SK-N-SH (cell line): Measurements from ENCODE around the gene ZGPAT. TPM values are rescaled to one million over a fixed set of nuclear protein-coding genes. Genes with fewer than 3 reads are reported as not detected.

ENCODE experiments used
- CTCF ChIA-PET: fragments of 300-600, 350-600 bp; formaldehyde crosslinking; extraction: SDS; loops from one replicate; lab custom pipeline; 2021; lab: Yijun Ruan, JAX
- POLR2A ChIA-PET: fragments of 350-600 bp; sonication (Branson Sonifier 250); formaldehyde crosslinking; extraction: SDS; loops from one replicate; lab custom pipeline; 2020; ENCODE audit warnings: antibody characterized with exemption, inconsistent platforms; lab: Yijun Ruan, JAX
- DNase-seq: peaks from one replicate; pipeline ENCODE4 v3.0.0; 2012
- H2AFZ ChIP-seq: fragments of 200-600 bp; sonication (generic); 2 replicates; pipeline ENCODE4 v1.8.1; 2016; ENCODE audit warnings: antibody characterized with exemption, mild to moderate bottlenecking, low read depth
- H3F3A ChIP-seq: fragments of 200-600 bp; sonication (generic); replicated peaks from 2 replicates; pipeline ENCODE3; 2016; ENCODE audit warnings: antibody characterized with exemption, mild to moderate bottlenecking; ENCODE audit not compliant: insufficient read depth
- H3K27ac ChIP-seq, 2 experiments: fragments of 200-500 bp in 1 of 2; fragments of 200-600 bp in 1 of 2; sonication (Bioruptor generic) in 1 of 2; sonication (generic), shearing (Covaris generic) in 1 of 2; 2 replicates each; pipeline versions ENCODE4 v1.5.1 to v1.6.1; 2014 to 2016; ENCODE audit warnings: low read depth in 2 of 2, inconsistent platforms in 1 of 2, low read length in 1 of 2, mild to moderate bottlenecking in 1 of 2, mixed read lengths in 1 of 2
- H3K27me3 ChIP-seq: fragments of 200-600 bp; sonication (generic), shearing (Covaris generic); 2 replicates; pipeline ENCODE4 v1.6.1; 2016; ENCODE audit warnings: mixed run types; ENCODE audit not compliant: insufficient read depth
- H3K36me3 ChIP-seq, 2 experiments: fragments of 200-500 bp in 1 of 2; fragments of 200-600 bp in 1 of 2; sonication (Bioruptor generic) in 1 of 2; sonication (generic) in 1 of 2; replicated peaks in 1 of 2; 2 replicates each; pipeline versions ENCODE3 to v1.5.1; 2014 to 2016; ENCODE audit warnings: low read length in 1 of 2, mild to moderate bottlenecking in 1 of 2; ENCODE audit not compliant: insufficient read depth in 2 of 2, control insufficient read depth in 1 of 2
- H3K4me1 ChIP-seq, 2 experiments: fragments of 200-500 bp in 1 of 2; fragments of 200-600 bp in 1 of 2; sonication (Bioruptor generic) in 1 of 2; sonication (generic), shearing (Covaris generic) in 1 of 2; 2 replicates each; pipeline versions ENCODE4 v1.5.1 to v1.6.1; 2014 to 2016; ENCODE audit warnings: low read depth in 1 of 2, low read length in 1 of 2, mixed run types in 1 of 2; ENCODE audit not compliant: insufficient read depth in 2 of 2, control insufficient read depth in 1 of 2
- H3K4me2 ChIP-seq: fragments of 200-600 bp; sonication (generic), shearing (Covaris generic); 2 replicates; pipeline ENCODE4 v1.6.1; 2017; ENCODE audit warnings: mixed run types
- H3K4me3 ChIP-seq, 2 experiments: fragments of 200-500 bp in 1 of 2; fragments of 200-600 bp in 1 of 2; sonication (Bioruptor generic) in 1 of 2; sonication (generic), shearing (Covaris generic) in 1 of 2; 2 replicates each; pipeline versions ENCODE4 v1.5.1 to v1.8.1; 2014 to 2016; ENCODE audit warnings: low read depth in 2 of 2, inconsistent platforms in 1 of 2, low read length in 1 of 2, mild to moderate bottlenecking in 1 of 2, mixed read lengths in 1 of 2, moderate library complexity in 1 of 2
- H3K79me2 ChIP-seq: fragments of 200-600 bp; sonication (generic); 2 replicates; pipeline ENCODE4 v1.8.1; 2017; ENCODE audit warnings: mild to moderate bottlenecking; ENCODE audit not compliant: insufficient read depth
- H3K9ac ChIP-seq: fragments of 200-600 bp; sonication (generic); 2 replicates; pipeline ENCODE4 v1.6.1; 2017; ENCODE audit warnings: mixed run types
- H3K9me2 ChIP-seq: fragments of 200-600 bp; sonication (generic); 2 replicates; pipeline ENCODE4 v1.6.1; 2017; ENCODE audit warnings: mixed run types
- H3K9me3 ChIP-seq: fragments of 200-600 bp; sonication (generic); 2 replicates; pipeline ENCODE4 v1.6.1; 2017; ENCODE audit warnings: mixed run types, mild to moderate bottlenecking, moderate library complexity
- H4K20me1 ChIP-seq: fragments of 200-600 bp; sonication (generic); 2 replicates; pipeline ENCODE4 v1.6.1; 2017; ENCODE audit warnings: mild to moderate bottlenecking, mixed run types; ENCODE audit not compliant: insufficient read depth
- CHD2 ChIP-seq: fragments of 150-350 bp; IDR thresholded peaks from 2 replicates; pipeline ENCODE4 v1.6.1; 2018; ENCODE audit warnings: low read length; ENCODE audit not compliant: partially characterized antibody
- ELF1 ChIP-seq: IDR thresholded peaks from 2 replicates; pipeline ENCODE4 v1.4.0; 2012
- EZH2phosphoT487 ChIP-seq: fragments of 200-600 bp; sonication (generic); IDR thresholded peaks from 2 replicates; pipeline ENCODE4 v1.6.1; 2017; ENCODE audit warnings: low read depth, mixed run types, mild to moderate bottlenecking, antibody characterized with exemption, moderate library complexity, borderline replicate concordance
- FOSL2 ChIP-seq: IDR thresholded peaks from 2 replicates; pipeline ENCODE4 v1.4.0; 2012; ENCODE audit warnings: low read depth, mild to moderate bottlenecking, moderate library complexity, borderline replicate concordance
- FOXJ3 ChIP-seq: sonication (generic); formaldehyde crosslinking; IDR thresholded peaks from 2 replicates; pipeline ENCODE4 v1.5.1; 2020; ENCODE audit warnings: mild to moderate bottlenecking, missing genetic modification reagents
- FOXM1 ChIP-seq: IDR thresholded peaks from 2 replicates; pipeline ENCODE4 v1.4.0; 2012; ENCODE audit warnings: low read depth, mild to moderate bottlenecking
- JUND ChIP-seq: IDR thresholded peaks from 2 replicates; pipeline ENCODE4 v1.4.0; 2012
- MXI1 ChIP-seq: IDR thresholded peaks from 2 replicates; pipeline ENCODE4 v1.6.1; 2012; ENCODE audit warnings: mild to moderate bottlenecking, low read depth, low read length, improper control_type of control experiment
- NFIC ChIP-seq: IDR thresholded peaks from 2 replicates; pipeline ENCODE4 v1.4.0; 2012; ENCODE audit warnings: borderline replicate concordance
- NRF1 ChIP-seq: IDR thresholded peaks from 2 replicates; pipeline ENCODE4 v1.6.1; 2012; ENCODE audit warnings: low read depth, mild to moderate bottlenecking, low read length
- POLR2AphosphoS5 ChIP-seq: IDR thresholded peaks from 2 replicates; pipeline ENCODE4 v1.6.1; 2012; ENCODE audit warnings: low read depth, low read length
- RCOR1 ChIP-seq: fragments of 150-350 bp; IDR thresholded peaks from 2 replicates; pipeline ENCODE4 v1.6.1; 2017; ENCODE audit warnings: antibody characterized with exemption, low read length
- TAF1 ChIP-seq: IDR thresholded peaks from 2 replicates; pipeline ENCODE4 v1.6.1; 2012; ENCODE audit warnings: low read depth, mild to moderate bottlenecking, low read length, moderate library complexity, borderline replicate concordance
- TCF12 ChIP-seq: IDR thresholded peaks from 2 replicates; pipeline ENCODE4 v1.4.0; 2012
- TEAD4 ChIP-seq: IDR thresholded peaks from 2 replicates; pipeline ENCODE4 v1.4.0; 2012; ENCODE audit warnings: mild to moderate bottlenecking, borderline replicate concordance; ENCODE audit not compliant: insufficient read depth
- USF2 ChIP-seq: fragments of 150-350 bp; IDR thresholded peaks from 2 replicates; pipeline ENCODE4 v1.6.1; 2017; ENCODE audit warnings: antibody characterized with exemption, low read length, low read depth, borderline replicate concordance
- WGBS: methylation state at CpG from one replicate; pipeline ENCODE4 v1.1.6; 2017; ENCODE audit warnings: low lambda C conversion rate; 5-methylcytosine and 5-hydroxymethylcytosine counted together
- polyA plus RNA-seq, 3 experiments: library from polyadenylated mRNA; depleted of rRNA; stranded (reverse); fragments of >200 nt; gene quantifications; 2 replicates each; pipeline ENCODE4 v1.2.3, GENCODE V29; 2012
- TF ChIP-seq, protein P1 (sequence below): IDR thresholded peaks from 2 replicates; pipeline ENCODE4 v1.4.0; 2012; ENCODE audit warnings: low read depth
- TF ChIP-seq, protein P2 (sequence below): IDR thresholded peaks from 2 replicates; pipeline ENCODE4 v1.4.0; 2012; ENCODE audit warnings: low read depth, borderline replicate concordance
- TF ChIP-seq, protein P3 (sequence below): fragments of 200-600 bp; sonication (generic); IDR thresholded peaks from 2 replicates; pipeline ENCODE4 v1.6.1; 2017; ENCODE audit warnings: antibody characterized with exemption, mild to moderate bottlenecking, moderate library complexity

Gene ZGPAT
- polyA plus RNA-seq, 1 of the 3 experiments (the other 2 are of a cell fraction) = 33.7 TPM

GRCh38 chr20:63782051-63782471, 74.2 kb downstream of the ZGPAT start:
- TF ChIP-seq NFIC (no peak), TAF1 (no peak), FOXM1 (no peak), NRF1 (no peak), POLR2AphosphoS5 (no peak), FOSL2 (no peak), JUND (no peak), EZH2phosphoT487 (no peak), TCF12 (no peak), RCOR1 (no peak), ELF1 (no peak), CHD2 (no peak), FOXJ3 (CRISPR knock-in tag) (no peak), TEAD4 (no peak), MXI1 (no peak), USF2 (no peak)
- TF ChIP-seq, protein P1, sequence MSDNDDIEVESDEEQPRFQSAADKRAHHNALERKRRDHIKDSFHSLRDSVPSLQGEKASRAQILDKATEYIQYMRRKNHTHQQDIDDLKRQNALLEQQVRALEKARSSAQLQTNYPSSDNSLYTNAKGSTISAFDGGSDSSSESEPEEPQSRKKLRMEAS = no peak
- TF ChIP-seq, protein P2, sequence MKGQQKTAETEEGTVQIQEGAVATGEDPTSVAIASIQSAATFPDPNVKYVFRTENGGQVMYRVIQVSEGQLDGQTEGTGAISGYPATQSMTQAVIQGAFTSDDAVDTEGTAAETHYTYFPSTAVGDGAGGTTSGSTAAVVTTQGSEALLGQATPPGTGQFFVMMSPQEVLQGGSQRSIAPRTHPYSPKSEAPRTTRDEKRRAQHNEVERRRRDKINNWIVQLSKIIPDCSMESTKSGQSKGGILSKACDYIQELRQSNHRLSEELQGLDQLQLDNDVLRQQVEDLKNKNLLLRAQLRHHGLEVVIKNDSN = no peak
- TF ChIP-seq, protein P3, sequence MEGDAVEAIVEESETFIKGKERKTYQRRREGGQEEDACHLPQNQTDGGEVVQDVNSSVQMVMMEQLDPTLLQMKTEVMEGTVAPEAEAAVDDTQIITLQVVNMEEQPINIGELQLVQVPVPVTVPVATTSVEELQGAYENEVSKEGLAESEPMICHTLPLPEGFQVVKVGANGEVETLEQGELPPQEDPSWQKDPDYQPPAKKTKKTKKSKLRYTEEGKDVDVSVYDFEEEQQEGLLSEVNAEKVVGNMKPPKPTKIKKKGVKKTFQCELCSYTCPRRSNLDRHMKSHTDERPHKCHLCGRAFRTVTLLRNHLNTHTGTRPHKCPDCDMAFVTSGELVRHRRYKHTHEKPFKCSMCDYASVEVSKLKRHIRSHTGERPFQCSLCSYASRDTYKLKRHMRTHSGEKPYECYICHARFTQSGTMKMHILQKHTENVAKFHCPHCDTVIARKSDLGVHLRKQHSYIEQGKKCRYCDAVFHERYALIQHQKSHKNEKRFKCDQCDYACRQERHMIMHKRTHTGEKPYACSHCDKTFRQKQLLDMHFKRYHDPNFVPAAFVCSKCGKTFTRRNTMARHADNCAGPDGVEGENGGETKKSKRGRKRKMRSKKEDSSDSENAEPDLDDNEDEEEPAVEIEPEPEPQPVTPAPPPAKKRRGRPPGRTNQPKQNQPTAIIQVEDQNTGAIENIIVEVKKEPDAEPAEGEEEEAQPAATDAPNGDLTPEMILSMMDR = no peak
- DNase-seq = no peak
- H3K9me2 ChIP-seq = no peaks in the 10 kb centered on the region
- H3K27ac ChIP-seq = no peak overlapping the region
- ChIA-PET CTCF (no interaction called here), POLR2A (no interaction called here)
- H2AFZ ChIP-seq = no peak overlapping the region
- 71% methylated on average over 15 of the region's 18 CpGs for whole genome bisulfite sequencing
- no peak overlapping the region for H3K4me2 ChIP-seq
- H3K4me1 ChIP-seq = no peaks in the 10 kb centered on the region
- H3K36me3 ChIP-seq = no peaks in the 10 kb centered on the region
- H3F3A ChIP-seq = no peaks in the 10 kb centered on the region
- no peaks in the 10 kb centered on the region for H3K9me3 ChIP-seq
- no peak overlapping the region for H3K4me3 ChIP-seq
- H3K27me3 ChIP-seq = no peaks in the 10 kb centered on the region
- H3K9ac ChIP-seq = no peak overlapping the region
- no peaks in the 10 kb centered on the region for H3K79me2 ChIP-seq
- no peaks in the 10 kb centered on the region for H4K20me1 ChIP-seq
